SK-N-SH treated with all-trans-retinoic acid at 6 μM for 48 hours (cell line): ENCODE results near the gene ISLR.
A peak's percentile ranks its signal among the peaks of the same experiment; 100 is the strongest.

Experiments used
- ATAC-seq: fragments of 200-7000 bp; cut with Tn5 transposase; 3 replicates; pipeline ENCODE4 v1.9.1; 2020; ENCODE audit warnings: mild to moderate bottlenecking, moderate library complexity
- ARNTL ChIP-seq: fragments of 450-650 bp; formaldehyde crosslinking; IDR thresholded peaks from 2 replicates; pipeline ENCODE4 v1.5.0; 2020; ENCODE audit warnings: low read depth, mild to moderate bottlenecking, moderate library complexity, borderline replicate concordance
- BACH2 ChIP-seq: fragments of 250-450 bp; sonication (Bioruptor Pico); IDR thresholded peaks from 2 replicates; pipeline ENCODE4 v1.9.0; 2021; ENCODE audit warnings: mild to moderate bottlenecking, borderline replicate concordance
- CSDC2 ChIP-seq: fragments of 250-450 bp; sonication (Bioruptor Pico); IDR thresholded peaks from 2 replicates; pipeline ENCODE4 v1.5.0; 2020; ENCODE audit warnings: mild to moderate bottlenecking, moderate library complexity
- CSRNP3 ChIP-seq: fragments of 250-450 bp; sonication (Bioruptor Pico); IDR thresholded peaks from 2 replicates; pipeline ENCODE4 v1.5.1; 2021; ENCODE audit warnings: mild to moderate bottlenecking, moderate library complexity
- ESRRG ChIP-seq: fragments of 250-450 bp; sonication (Bioruptor Pico); IDR thresholded peaks from 2 replicates; pipeline ENCODE4 v1.6.1; 2021; ENCODE audit warnings: mild to moderate bottlenecking
- GLIS3 ChIP-seq: fragments of 250-450 bp; sonication (Bioruptor Pico); IDR thresholded peaks from 2 replicates; pipeline ENCODE4 v1.5.0; 2020; ENCODE audit warnings: mild to moderate bottlenecking, moderate library complexity
- ISL1 ChIP-seq: fragments of 250-450 bp; sonication (Bioruptor Pico); IDR thresholded peaks from 2 replicates; pipeline ENCODE4 v2.1.2; 2022; ENCODE audit warnings: mild to moderate bottlenecking, moderate library complexity
- OSR1 ChIP-seq: fragments of 250-450 bp; sonication (Bioruptor Pico); IDR thresholded peaks from 2 replicates; pipeline ENCODE4 v1.8.0; 2022; ENCODE audit warnings: moderate library complexity, mild to moderate bottlenecking, inconsistent platforms
- PATZ1 ChIP-seq: fragments of 250-450 bp; sonication (Bioruptor Pico); IDR thresholded peaks from 2 replicates; pipeline ENCODE4 v1.8.0; 2020; ENCODE audit warnings: mild to moderate bottlenecking, moderate library complexity, borderline replicate concordance
- POU6F1 ChIP-seq: fragments of 250-450 bp; sonication (Bioruptor Pico); IDR thresholded peaks from 2 replicates; pipeline ENCODE4 v1.8.0; 2021; ENCODE audit warnings: low read depth, mild to moderate bottlenecking, moderate library complexity, borderline replicate concordance
- PPARA ChIP-seq: fragments of 250-450 bp; sonication (Bioruptor Pico); IDR thresholded peaks from 2 replicates; pipeline ENCODE4 v1.5.0; 2020; ENCODE audit warnings: mild to moderate bottlenecking, borderline replicate concordance
- RARB ChIP-seq: fragments of 250-450 bp; sonication (Bioruptor Pico); IDR thresholded peaks from 2 replicates; pipeline ENCODE4 v1.8.0; 2021; ENCODE audit warnings: mild to moderate bottlenecking, moderate library complexity
- SNAI2 ChIP-seq: fragments of 250-450 bp; sonication (Bioruptor Pico); IDR thresholded peaks from 2 replicates; pipeline ENCODE4 v1.5.0; 2020; ENCODE audit warnings: mild to moderate bottlenecking, moderate library complexity
- TCF4 ChIP-seq: fragments of 250-450 bp; sonication (Bioruptor Pico); IDR thresholded peaks from 2 replicates; pipeline ENCODE4 v1.8.0; 2021; ENCODE audit warnings: mild to moderate bottlenecking, moderate library complexity, borderline replicate concordance
- TOX ChIP-seq: fragments of 250-450 bp; sonication (Bioruptor Pico); IDR thresholded peaks from 2 replicates; pipeline ENCODE4 v1.8.0; 2021; ENCODE audit warnings: mild to moderate bottlenecking, moderate library complexity, borderline replicate concordance
- ZC3H10 ChIP-seq: fragments of 250-450 bp; sonication (Bioruptor Pico); IDR thresholded peaks from 2 replicates; pipeline ENCODE4 v1.5.1; 2021; ENCODE audit warnings: mild to moderate bottlenecking, moderate library complexity
- ZFP3 ChIP-seq: fragments of 250-450 bp; sonication (Bioruptor Pico); IDR thresholded peaks from 2 replicates; pipeline ENCODE4 v1.5.0; 2020; ENCODE audit warnings: mild to moderate bottlenecking, moderate library complexity
- ZFP30 ChIP-seq: fragments of 450-650 bp; formaldehyde crosslinking; IDR thresholded peaks from 2 replicates; pipeline ENCODE4 v1.5.0; 2022; ENCODE audit warnings: mild to moderate bottlenecking, moderate library complexity
- ZNF565 ChIP-seq: fragments of 450-650 bp; formaldehyde crosslinking; conservative IDR thresholded peaks from 2 replicates; pipeline ENCODE4 v1.5.0; 2020; ENCODE audit warnings: low read depth, mild to moderate bottlenecking, moderate library complexity
- ZNF70 ChIP-seq: fragments of 450-650 bp; formaldehyde crosslinking; IDR thresholded peaks from 2 replicates; pipeline ENCODE4 v1.5.0; 2020; ENCODE audit warnings: mild to moderate bottlenecking, moderate library complexity
- TF ChIP-seq, protein P1 (sequence below): fragments of 250-450 bp; sonication (Bioruptor Pico); IDR thresholded peaks from 2 replicates; pipeline ENCODE4 v1.5.1; 2020; ENCODE audit warnings: low read depth, mild to moderate bottlenecking, moderate library complexity
- TF ChIP-seq, protein P2 (sequence below): fragments of 250-450 bp; sonication (Bioruptor Pico); IDR thresholded peaks from 2 replicates; pipeline ENCODE4 v1.5.0; 2020; ENCODE audit warnings: mild to moderate bottlenecking, moderate library complexity

ISLR gene

GRCh38 chr15:74209560-74209958 lies 36.0 kb downstream of the ISLR start:
- TF ChIP-seq ZC3H10 (no peak), BACH2 (CRISPR knock-in tag) (no peak), RARB (CRISPR knock-in tag) (no peak), SNAI2 (CRISPR knock-in tag) (no peak), CSDC2 (CRISPR knock-in tag) (no peak), ZFP3 (CRISPR knock-in tag) (no peak), ISL1 (CRISPR knock-in tag) (no peak)
- TF ChIP-seq, protein P1, sequence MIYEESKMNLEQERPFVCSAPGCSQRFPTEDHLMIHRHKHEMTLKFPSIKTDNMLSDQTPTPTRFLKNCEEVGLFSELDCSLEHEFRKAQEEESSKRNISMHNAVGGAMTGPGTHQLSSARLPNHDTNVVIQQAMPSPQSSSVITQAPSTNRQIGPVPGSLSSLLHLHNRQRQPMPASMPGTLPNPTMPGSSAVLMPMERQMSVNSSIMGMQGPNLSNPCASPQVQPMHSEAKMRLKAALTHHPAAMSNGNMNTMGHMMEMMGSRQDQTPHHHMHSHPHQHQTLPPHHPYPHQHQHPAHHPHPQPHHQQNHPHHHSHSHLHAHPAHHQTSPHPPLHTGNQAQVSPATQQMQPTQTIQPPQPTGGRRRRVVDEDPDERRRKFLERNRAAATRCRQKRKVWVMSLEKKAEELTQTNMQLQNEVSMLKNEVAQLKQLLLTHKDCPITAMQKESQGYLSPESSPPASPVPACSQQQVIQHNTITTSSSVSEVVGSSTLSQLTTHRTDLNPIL (CRISPR knock-in tag) = no peak
- TF ChIP-seq, all 23 proteins: peak for 0
- peak; percentile 12 for ATAC-seq

DNA sequence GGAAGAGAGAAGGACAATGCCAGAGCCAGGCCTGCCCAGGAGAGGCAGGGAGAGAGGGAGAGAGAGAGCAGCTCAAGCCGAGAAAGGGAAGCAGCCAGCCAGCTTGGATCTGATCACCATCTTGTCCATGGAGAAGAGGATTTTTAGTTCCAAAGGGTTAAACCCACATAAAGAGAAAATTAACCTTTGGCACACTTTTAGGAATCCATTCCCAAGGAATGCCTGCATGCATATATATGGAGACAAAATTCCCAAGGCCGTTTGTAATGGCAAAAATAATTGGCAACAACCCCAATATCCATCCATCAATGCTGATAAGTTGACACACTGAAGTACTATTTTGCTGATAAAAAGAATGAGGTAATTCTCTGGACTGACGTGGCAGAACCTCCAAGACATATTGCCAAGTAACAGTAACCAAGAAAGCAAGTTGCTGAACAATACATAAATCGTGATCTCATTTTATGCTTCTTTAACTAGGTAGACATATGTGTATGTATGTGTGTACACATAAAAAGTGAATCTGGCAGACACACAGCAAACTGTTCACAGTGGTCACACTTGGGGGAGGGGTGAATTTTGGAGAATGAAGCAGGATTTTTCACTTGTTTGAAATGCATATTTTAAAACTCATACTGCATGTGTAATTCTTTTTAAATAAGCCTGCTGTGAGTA lies 36.6 kb downstream of the ISLR start:
- TF ChIP-seq OSR1 (CRISPR knock-in tag) = no peak
- TF ChIP-seq GLIS3 (CRISPR knock-in tag) = no peak
- TF ChIP-seq TCF4 (CRISPR knock-in tag) = no peak
- TF ChIP-seq PATZ1 = peak; percentile 81; the same call in 1 of the 2 replicates
- TF ChIP-seq SNAI2 (CRISPR knock-in tag) = peak; percentile 87; the same call in 1 of the 2 replicates
- 0 out of 2 replicates have a peak, but pooled peaks have one; percentile 61 for TF ChIP-seq CSRNP3 (CRISPR knock-in tag)
- TF ChIP-seq BACH2 (CRISPR knock-in tag) = no peak
- no peak for TF ChIP-seq ZNF70 (CRISPR knock-in tag)
- TF ChIP-seq ZFP30 (CRISPR knock-in tag) = no peak
- no peak for TF ChIP-seq ZNF565 (CRISPR knock-in tag)
- 0 out of 2 replicates have a peak, but pooled peaks have one; percentile 9 for TF ChIP-seq POU6F1 (CRISPR knock-in tag)
- TF ChIP-seq ZFP3 (CRISPR knock-in tag) = 0 out of 2 replicates have a peak, but pooled peaks have one; percentile 54
- TF ChIP-seq, protein P1 (CRISPR knock-in tag) = peak; percentile 99
- TF ChIP-seq, protein P2, sequence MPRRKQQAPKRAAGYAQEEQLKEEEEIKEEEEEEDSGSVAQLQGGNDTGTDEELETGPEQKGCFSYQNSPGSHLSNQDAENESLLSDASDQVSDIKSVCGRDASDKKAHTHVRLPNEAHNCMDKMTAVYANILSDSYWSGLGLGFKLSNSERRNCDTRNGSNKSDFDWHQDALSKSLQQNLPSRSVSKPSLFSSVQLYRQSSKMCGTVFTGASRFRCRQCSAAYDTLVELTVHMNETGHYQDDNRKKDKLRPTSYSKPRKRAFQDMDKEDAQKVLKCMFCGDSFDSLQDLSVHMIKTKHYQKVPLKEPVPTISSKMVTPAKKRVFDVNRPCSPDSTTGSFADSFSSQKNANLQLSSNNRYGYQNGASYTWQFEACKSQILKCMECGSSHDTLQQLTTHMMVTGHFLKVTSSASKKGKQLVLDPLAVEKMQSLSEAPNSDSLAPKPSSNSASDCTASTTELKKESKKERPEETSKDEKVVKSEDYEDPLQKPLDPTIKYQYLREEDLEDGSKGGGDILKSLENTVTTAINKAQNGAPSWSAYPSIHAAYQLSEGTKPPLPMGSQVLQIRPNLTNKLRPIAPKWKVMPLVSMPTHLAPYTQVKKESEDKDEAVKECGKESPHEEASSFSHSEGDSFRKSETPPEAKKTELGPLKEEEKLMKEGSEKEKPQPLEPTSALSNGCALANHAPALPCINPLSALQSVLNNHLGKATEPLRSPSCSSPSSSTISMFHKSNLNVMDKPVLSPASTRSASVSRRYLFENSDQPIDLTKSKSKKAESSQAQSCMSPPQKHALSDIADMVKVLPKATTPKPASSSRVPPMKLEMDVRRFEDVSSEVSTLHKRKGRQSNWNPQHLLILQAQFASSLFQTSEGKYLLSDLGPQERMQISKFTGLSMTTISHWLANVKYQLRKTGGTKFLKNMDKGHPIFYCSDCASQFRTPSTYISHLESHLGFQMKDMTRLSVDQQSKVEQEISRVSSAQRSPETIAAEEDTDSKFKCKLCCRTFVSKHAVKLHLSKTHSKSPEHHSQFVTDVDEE = peak; percentile 62; the same call in 1 of the 2 replicates
- no peak for TF ChIP-seq ARNTL (CRISPR knock-in tag)
- no peak for TF ChIP-seq ESRRG
- no peak for TF ChIP-seq TOX (CRISPR knock-in tag)
- TF ChIP-seq CSDC2 (CRISPR knock-in tag) = peak; percentile 88; the same call in 1 of the 2 replicates
- TF ChIP-seq RARB (CRISPR knock-in tag) = no peak
- TF ChIP-seq ZC3H10 = no peak
- peak; percentile 93 for TF ChIP-seq ISL1 (CRISPR knock-in tag)
- TF ChIP-seq PPARA (CRISPR knock-in tag) = no peak
- ATAC-seq = peak; percentile 43
